Ectodermal cell (in vitro differentiated cells): ENCODE data around the gene RDH11.

Source experiments
- H3K27ac ChIP-seq: 2 replicates; pipeline ENCODE4 v1.7.0; 2013; ENCODE audit warnings: mild to moderate bottlenecking, low read depth, low read length; ENCODE audit not compliant: insufficient read depth, poor library complexity, severe bottlenecking
- H3K27me3 ChIP-seq: 2 replicates; pipeline ENCODE4 v1.7.0; 2013; ENCODE audit warnings: mild to moderate bottlenecking, low read length; ENCODE audit not compliant: insufficient read depth, control insufficient read depth, poor library complexity, severe bottlenecking
- H3K36me3 ChIP-seq: one replicate; pipeline ENCODE4 v1.7.0; 2013; ENCODE audit warnings: low read length; ENCODE audit not compliant: control insufficient read depth, insufficient read depth
- H3K4me1 ChIP-seq: one replicate; pipeline ENCODE4 v1.7.0; 2013; ENCODE audit warnings: low read length; ENCODE audit not compliant: control insufficient read depth, insufficient read depth
- H3K4me3 ChIP-seq: 2 replicates; pipeline ENCODE4 v1.7.0; 2013; ENCODE audit warnings: low read depth, low read length, control low read depth; ENCODE audit not compliant: insufficient read depth
- H3K9me3 ChIP-seq: 2 replicates; pipeline ENCODE4 v1.7.0; 2013; ENCODE audit warnings: mild to moderate bottlenecking, low read length, moderate library complexity; ENCODE audit not compliant: control insufficient read depth
- WGBS, 2 experiments: methylation state at CpG; one replicate each; pipeline ENCODE4 v1.1.7; 2013; ENCODE audit warnings: missing lambda C conversion rate in 2 of 2; 5-methylcytosine and 5-hydroxymethylcytosine counted together

The RDH11 gene

GRCh38 chr14:67653651-67654280 lies 41.8 kb downstream of the RDH11 start:
- peak overlapping the region; percentile 16 for H3K27ac ChIP-seq
- H3K36me3 ChIP-seq: peaks cover 60% of the 10 kb centered on the region

GRCh38 chr14:67652189-67652588 lies 43.4 kb downstream of the RDH11 start:
- no peaks in the 10 kb centered on the region for H3K9me3 ChIP-seq
- no peaks in the 10 kb centered on the region for H3K27me3 ChIP-seq
- WGBS, 2 experiments: 90% methylated on average over 1 of the region's 1 CpG; no CpG with 5 or more reads in 1 of the 2 experiments
- H3K36me3 ChIP-seq: peaks cover 65% of the 10 kb centered on the region
- H3K27ac ChIP-seq: no peak overlapping the region
- no peaks in the 10 kb centered on the region for H3K4me1 ChIP-seq
- no peak overlapping the region for H3K4me3 ChIP-seq

More at GRCh38 chr14:67653651-67654280, 41.8 kb downstream of the RDH11 start:
- H3K4me1 ChIP-seq: no peaks in the 10 kb centered on the region
- H3K27me3 ChIP-seq: no peaks in the 10 kb centered on the region
- no peak overlapping the region for H3K4me3 ChIP-seq
- 91 to 94% methylated on average over 6 of the region's 6 CpGs for WGBS, 2 experiments
- no peaks in the 10 kb centered on the region for H3K9me3 ChIP-seq

GRCh38 chr14:67650694-67651093 lies 44.9 kb downstream of the RDH11 start:
- Histone ChIP-seq H3K4me1 (no peaks in the 10 kb centered on the region), H3K4me3 (no peak overlapping the region), H3K9me3 (no peaks in the 10 kb centered on the region), H3K27ac (no peak overlapping the region), H3K27me3 (no peaks in the 10 kb centered on the region), H3K36me3 (peaks cover 62% of the 10 kb centered on the region)
- WGBS, 2 experiments: 95 to 97% methylated on average over 2 of the region's 2 CpGs

GRCh38 chr14:67650151-67650550 lies 45.4 kb downstream of the RDH11 start:
- Histone ChIP-seq H3K36me3 (peaks cover 60% of the 10 kb centered on the region), H3K27ac (no peak overlapping the region), H3K9me3 (no peaks in the 10 kb centered on the region), H3K4me3 (no peak overlapping the region), H3K27me3 (no peaks in the 10 kb centered on the region), H3K4me1 (no peaks in the 10 kb centered on the region)
- no CpG with 5 or more reads among the region's 1 CpG for WGBS, 2 experiments

- Histone ChIP-seq H3K9me3 (no peaks in the 10 kb centered on the region), H3K4me3 (no peak overlapping the region), H3K27me3 (no peaks in the 10 kb centered on the region), H3K36me3 (peaks cover 42% of the 10 kb centered on the region), H3K4me1 (no peaks in the 10 kb centered on the region), H3K27ac (no peak overlapping the region)
- 94 to 95% methylated on average over 3 of the region's 3 CpGs for WGBS, 2 experiments
Measured at GRCh38 chr14:67646131-67646530, 49.4 kb downstream of the RDH11 start.

GRCh38 chr14:67645414-67645813 lies 50.1 kb downstream of the RDH11 start:
- no peaks in the 10 kb centered on the region for H3K4me1 ChIP-seq
- no peaks in the 10 kb centered on the region for H3K9me3 ChIP-seq
- H3K27ac ChIP-seq: no peak overlapping the region
- H3K36me3 ChIP-seq: peaks cover 35% of the 10 kb centered on the region
- no peak overlapping the region for H3K4me3 ChIP-seq
- no peaks in the 10 kb centered on the region for H3K27me3 ChIP-seq
- 92 to 95% methylated on average over 5 of the region's 5 CpGs for WGBS, 2 experiments

GRCh38 chr14:67644428-67644827 lies 51.1 kb downstream of the RDH11 start:
- Histone ChIP-seq H3K4me1 (no peaks in the 10 kb centered on the region), H3K9me3 (no peaks in the 10 kb centered on the region), H3K4me3 (no peak overlapping the region), H3K36me3 (peaks cover 25% of the 10 kb centered on the region), H3K27ac (no peak overlapping the region), H3K27me3 (no peaks in the 10 kb centered on the region)
- 84 to 95% methylated on average over 2 of the region's 2 CpGs for WGBS, 2 experiments

GRCh38 chr14:67643713-67644112 lies 51.9 kb downstream of the RDH11 start:
- Histone ChIP-seq H3K27ac (no peak overlapping the region), H3K4me1 (no peaks in the 10 kb centered on the region), H3K27me3 (no peaks in the 10 kb centered on the region), H3K9me3 (no peaks in the 10 kb centered on the region), H3K36me3 (peaks cover 18% of the 10 kb centered on the region), H3K4me3 (no peak overlapping the region)
- 73 to 80% methylated on average over 1 of the region's 1 CpG for WGBS, 2 experiments

- Histone ChIP-seq H3K4me3 (no peak overlapping the region), H3K9me3 (no peaks in the 10 kb centered on the region)
- 79 to 92% methylated on average over 5 of the region's 5 CpGs for WGBS, 2 experiments
Measured at GRCh38 chr14:67641902-67642749, 53.4 kb downstream of the RDH11 start.

GRCh38 chr14:67641480-67641879 lies 54.1 kb downstream of the RDH11 start:
- H3K4me1 ChIP-seq: no peaks in the 10 kb centered on the region
- WGBS, 2 experiments: 100% methylated on average over 1 of the region's 1 CpG
- H3K36me3 ChIP-seq: peaks cover 13% of the 10 kb centered on the region
- no peak overlapping the region for H3K27ac ChIP-seq
- no peak overlapping the region for H3K4me3 ChIP-seq
- H3K27me3 ChIP-seq: no peaks in the 10 kb centered on the region
- no peaks in the 10 kb centered on the region for H3K9me3 ChIP-seq

More at GRCh38 chr14:67641902-67642749, 53.4 kb downstream of the RDH11 start:
- Histone ChIP-seq H3K27ac (no peak overlapping the region), H3K27me3 (no peaks in the 10 kb centered on the region), H3K4me1 (no peaks in the 10 kb centered on the region), H3K36me3 (peaks cover 13% of the 10 kb centered on the region)
